NT2/D1 (cell line): ENCODE measurements around the gene MCF2L.

Experiments used
- SUZ12 ChIP-seq: IDR thresholded peaks from 2 replicates; pipeline ENCODE4 v1.6.1; 2011; ENCODE audit not compliant: insufficient read length, insufficient read depth; ENCODE audit errors: extremely low read depth
- YY1 ChIP-seq: IDR thresholded peaks from 2 replicates; pipeline ENCODE4 v1.6.1; 2011; ENCODE audit not compliant: insufficient read length, insufficient read depth

GRCh38 chr13:113041896-113042295 lies 72.9 kb downstream of the MCF2L start:
- TF ChIP-seq YY1 (no peak), SUZ12 (no peak)
